DMS114 treated with DMSO at 0.1 percent for 48 hours (cell line): Measurements from ENCODE around the gene TSC2.
"Not testable (repeated sequence)": the region's sequence is repeated elsewhere in the genome, so short reads cannot be mapped to it uniquely, and the experiment has no call there.

Source experiments
- DNase-seq: peaks from one replicate; lab custom pipeline; 2025; ENCODE audit not compliant: unreplicated experiment; lab: John Stamatoyannopoulos, UW

Gene TSC2

DNA sequence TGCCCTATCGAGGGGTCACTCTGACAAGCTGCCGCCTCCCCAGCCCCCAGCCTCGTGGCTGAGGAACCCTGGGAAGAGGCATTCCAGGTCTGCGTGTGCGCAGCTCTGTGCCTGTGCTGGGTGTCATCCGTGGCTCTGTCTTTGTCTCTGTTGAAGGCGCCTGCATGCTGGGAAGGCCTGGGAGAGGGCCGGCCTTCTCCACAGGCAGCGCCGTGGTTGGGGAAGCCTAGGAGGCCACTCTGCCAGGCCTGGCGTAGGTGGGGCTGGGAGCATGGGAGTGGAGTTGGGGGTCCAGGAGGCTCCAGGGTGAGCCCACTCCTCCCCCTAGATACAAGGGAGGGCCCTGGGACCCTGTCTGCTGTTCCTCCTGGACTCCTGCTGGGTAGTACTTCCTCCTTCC lies 17.7 kb upstream of the TSC2 start:
- DNase-seq = no peak

DNA sequence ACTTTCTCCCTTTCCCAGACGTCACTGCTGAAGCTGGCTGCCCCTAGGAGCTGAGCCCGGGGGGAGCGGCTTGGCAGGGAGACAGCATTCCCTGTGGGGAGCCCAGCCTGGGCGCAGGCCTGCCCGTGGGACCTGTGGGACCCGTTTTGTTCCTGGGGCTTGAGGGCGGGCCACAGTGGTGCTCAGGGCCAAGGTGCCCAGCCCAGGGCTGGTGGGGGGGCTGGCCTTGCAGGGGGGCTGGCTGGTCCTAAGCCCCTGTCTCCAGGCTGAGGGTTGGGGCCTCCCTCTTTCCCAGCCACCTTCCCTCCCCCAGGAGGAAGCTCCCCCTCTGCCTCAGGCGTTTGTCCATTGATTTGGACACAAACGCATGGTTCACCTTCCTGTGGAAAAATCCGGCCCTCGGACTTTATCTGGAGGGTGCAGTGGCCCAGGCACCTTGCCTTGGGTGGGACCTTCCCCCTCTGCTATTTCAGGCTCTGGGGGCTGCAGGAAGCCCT lies 16.7 kb upstream of the TSC2 start:
- no peak for DNase-seq

DNA sequence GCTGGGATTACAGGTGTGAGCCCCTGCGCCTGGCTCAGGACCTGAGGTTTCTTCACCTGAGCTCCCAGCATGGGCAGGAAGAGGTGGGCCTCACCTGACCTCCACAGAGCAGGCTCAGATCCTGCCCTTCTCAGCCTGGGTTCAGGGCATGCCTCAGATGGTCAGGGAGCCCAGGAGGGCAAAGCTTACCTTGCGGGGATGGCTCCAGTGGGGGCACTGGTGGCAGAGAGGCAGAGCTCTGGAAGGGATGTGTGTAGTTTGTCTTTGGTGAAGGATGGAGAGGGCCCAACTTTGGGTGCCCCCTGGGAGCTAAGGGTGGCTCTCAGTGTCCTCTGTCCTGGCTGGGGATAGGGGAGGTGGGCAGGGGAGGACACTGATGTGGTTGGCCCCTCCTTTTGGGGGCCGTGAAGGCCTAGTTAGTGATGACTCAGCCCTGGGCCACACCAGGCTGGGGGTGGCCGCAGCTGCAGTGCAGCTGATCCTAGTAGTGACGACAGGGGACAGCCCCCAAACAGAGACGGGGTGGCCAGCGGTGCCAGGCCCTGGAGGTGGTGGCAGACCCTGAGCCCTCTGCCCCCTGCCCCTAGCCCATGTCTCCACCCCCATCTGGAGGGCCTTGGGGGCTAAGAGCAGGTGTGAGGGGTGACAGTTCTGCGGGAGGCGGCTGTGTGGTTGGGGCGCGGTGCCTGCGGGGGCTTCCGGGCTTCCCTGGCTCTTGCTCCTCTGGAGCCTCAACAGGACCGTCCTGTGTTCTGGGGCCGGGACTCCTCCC lies 15.3 kb upstream of the TSC2 start:
- no peak for DNase-seq

DNA sequence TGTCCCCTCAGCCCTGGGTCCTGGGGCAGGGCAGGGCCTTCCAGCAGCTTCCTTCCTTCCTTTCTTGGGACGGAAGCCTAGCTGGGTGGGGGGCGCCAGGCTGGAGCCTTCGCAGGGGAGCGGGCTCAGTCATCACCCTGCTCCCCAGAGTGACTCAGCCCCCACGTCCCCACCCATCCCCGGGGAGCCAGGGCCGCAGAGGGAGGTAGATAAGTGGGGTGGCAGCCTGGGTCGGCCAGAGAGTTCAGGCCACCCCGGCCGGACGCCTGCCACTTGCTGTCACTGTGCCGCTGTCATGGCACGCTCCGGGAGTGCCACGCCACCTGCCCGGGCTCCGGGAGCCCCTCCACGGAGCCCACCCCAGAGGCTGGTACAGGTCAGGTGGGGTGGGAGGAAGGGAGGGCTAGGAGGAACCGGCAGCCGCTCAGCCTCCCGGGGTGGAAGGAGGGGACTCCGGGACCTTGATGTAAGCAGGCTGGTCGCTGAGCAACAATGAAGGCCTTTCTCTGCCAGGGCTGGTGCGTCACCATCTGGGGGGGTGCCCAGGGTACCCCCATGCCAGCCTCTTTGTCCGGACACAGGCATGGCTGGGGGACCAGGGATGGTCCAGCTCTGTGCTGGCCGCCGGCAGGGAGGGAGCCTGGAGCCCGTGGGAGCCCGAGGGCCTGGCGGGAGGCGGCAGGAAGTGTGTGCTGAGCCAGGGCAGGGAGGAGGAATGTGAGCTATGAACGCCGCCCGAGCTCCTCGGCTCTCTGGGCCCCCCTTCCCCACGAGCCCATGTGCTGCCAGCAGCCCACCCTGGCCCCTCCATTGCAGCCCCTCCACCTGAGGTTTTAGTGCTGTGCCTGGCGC lies 14.5 kb upstream of the TSC2 start:
- DNase-seq = no peak

DNA sequence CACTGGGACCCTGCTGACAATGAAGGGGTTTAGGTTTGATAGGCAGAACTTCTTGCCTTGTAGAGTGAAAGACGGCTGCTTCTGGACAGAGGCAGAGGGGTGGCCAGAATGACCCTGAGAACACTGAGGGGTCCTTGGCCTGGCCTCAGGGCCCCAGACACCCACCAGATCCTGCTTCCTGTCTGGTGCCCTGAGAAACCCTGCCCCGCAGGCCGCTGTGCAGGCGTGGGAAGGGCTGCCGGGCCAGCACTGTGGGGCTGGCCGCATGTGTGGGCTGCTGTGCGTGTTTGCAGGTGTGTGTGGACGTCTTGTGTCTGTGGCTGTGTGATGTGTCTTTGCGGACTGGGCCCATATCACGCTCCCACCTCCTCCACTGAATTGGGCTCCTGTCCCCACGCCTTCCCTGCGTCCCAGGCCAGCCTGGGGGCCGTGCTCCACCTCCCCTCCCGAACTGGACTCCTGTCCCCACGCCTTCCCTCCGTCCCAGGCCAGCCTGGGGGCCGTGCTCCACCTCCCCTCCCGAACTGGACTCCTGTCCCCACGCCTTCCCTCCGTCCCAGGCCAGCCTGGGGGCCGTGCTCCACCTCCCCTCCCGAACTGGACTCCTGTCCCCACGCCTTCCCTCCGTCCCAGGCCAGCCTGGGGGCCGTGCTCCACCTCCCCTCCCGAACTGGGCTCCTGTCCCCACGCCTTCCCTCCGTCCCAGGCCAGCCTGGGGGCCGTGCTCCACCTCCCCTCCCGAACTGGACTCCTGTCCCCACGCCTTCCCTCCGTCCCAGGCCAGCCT lies 13.7 kb upstream of the TSC2 start:
- DNase-seq = not testable (repeated sequence)

DNA sequence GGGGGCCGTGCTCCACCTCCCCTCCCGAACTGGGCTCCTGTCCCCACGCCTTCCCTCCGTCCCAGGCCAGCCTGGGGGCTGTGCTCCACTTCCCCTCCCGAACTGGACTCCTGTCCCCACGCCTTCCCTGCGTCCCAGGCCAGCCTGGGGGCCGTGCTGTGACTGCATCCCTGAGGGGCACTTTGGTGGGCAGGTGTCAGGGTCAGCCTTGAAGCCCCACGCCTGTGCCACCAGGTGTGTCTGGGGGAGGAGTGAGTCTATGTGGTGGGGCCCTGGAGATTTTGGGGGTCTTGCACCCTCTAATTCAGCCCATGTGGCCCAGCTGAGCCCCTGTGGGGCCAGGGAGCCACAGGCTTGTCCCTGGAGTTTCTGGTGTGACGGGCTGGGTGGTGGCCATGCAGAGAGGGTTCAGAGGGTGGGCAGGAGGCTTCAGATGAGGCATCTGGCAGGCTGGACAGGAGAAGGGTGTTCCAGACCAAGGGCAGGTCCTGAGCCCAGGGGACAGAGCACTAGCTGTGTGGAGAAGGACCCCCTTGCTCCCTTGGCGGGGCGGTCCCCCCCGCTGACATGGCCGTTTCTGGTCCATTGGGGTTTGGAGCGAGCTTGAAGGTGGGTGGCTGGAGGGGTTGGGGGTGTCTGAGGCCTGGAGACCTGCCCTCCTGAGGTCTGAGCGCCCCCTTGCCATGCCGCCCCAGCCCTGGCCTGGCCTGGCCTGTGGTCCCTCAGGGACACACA lies 12.9 kb upstream of the TSC2 start:
- DNase-seq = no peak

DNA sequence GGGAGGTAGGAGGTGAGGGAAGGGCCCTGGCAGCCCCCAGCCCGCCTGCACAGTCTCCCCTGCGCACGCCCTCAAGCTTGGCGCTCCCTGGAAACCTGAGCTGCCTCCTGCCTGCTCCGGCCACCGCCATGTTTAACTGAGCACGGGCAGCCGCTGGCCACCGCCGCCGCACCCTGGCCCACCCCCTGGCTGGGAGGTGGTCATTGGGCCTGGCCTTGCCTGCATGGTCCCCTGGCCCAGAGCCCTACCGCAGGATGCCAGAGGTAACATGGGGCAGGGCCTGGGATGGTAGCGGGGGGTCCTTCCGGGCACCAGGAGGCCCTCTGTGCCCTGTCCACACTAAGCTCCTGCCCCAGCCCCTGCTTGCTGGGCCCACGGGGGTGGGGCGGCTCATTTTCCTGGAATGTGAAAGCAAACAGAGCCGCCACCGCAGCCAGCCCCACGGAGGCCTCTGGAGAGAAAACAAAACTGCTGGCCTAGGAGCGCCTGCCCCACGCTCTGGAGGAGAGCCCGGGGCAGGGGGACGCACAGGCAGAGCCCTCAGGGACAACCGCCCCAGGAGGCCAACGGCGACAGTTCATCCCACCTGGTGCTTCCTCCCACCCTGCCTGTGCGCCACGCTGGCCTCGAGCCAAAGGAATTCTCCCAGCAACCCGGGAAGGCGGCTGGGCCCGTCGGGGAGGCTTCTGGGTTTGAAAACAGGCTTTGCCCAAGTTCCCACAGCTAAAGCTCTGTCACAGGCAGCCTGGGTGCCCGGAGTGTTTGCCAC lies 12.2 kb upstream of the TSC2 start:
- DNase-seq = no peak

DNA sequence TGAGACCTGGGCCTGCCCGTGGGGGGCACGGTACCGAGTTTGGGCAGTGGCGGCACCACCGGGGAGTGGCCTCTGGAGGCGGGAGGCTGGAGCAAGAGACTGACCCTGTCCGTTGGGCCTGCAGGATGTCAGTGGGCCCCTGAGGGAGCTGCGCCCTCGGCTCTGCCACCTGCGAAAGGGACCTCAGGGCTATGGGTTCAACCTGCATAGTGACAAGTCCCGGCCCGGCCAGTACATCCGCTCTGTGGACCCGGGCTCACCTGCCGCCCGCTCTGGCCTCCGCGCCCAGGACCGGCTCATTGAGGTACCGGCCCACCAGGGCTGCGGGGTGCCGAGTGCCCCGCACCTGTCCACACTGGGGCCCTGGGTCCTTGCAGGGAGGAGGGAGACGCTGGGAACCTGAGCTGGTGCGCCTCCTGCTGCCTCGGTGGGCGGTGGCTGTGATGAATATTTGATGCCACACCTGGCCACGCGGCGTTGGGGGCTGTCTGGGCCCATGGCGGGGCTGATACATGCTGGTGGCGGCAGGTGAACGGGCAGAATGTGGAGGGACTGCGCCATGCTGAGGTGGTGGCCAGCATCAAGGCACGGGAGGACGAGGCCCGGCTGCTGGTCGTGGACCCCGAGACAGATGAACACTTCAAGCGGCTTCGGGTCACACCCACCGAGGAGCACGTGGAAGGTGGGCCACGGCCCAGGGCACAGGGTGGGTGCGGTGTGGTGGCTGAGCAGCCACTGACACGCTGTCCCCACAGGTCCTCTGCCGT lies 11.4 kb upstream of the TSC2 start:
- DNase-seq = no peak

DNA sequence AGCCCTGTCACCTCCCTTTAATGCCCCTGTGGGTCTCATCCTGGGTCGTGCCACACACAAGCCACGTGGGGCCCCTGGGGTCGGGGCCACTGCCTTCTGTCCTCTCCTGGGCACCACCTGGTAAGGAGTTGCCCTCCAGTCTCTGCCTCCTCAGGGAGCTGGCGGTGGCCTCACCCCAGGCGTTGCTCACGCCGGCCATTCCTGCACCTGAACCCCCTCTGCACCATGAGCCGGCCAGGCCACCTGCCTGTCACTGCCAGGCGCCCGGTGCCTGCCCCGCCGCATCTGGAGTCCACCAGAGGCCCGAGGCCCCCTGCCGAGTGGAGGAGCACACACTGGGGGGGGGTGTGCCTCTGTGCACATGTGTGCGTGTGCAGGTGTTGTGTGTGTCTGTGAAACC lies 10.7 kb upstream of the TSC2 start:
- no peak for DNase-seq

DNA sequence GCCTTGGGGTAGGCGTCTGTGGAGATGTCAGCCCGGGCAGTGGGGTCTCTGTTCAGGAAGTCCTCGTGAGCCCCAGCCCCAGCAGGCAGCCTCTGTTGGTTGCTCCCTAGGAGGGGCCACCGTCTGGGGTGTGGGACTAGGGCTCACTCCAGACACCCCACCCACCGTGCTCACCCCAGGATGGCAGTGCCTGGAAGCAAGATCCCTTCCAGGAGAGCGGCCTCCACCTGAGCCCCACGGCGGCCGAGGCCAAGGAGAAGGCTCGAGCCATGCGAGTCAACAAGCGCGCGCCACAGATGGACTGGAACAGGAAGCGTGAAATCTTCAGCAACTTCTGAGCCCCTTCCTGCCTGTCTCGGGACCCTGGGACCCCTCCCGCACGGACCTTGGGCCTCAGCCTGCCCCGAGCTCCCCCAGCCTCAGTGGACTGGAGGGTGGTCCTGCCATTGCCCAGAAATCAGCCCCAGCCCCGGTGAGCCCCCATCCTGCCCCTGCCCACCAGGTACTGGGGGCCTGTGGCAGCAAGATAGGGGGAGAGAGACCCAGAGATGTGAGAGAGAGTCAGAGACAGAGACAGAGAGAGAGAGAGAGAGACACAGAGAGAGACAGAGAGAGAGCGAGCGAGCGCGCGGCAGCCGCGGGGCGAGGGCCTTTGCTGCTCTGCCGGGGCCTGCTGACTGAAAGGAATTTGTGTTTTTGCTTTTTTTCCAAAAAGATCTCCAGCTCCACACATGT lies 10.0 kb upstream of the TSC2 start:
- no peak for DNase-seq

DNA sequence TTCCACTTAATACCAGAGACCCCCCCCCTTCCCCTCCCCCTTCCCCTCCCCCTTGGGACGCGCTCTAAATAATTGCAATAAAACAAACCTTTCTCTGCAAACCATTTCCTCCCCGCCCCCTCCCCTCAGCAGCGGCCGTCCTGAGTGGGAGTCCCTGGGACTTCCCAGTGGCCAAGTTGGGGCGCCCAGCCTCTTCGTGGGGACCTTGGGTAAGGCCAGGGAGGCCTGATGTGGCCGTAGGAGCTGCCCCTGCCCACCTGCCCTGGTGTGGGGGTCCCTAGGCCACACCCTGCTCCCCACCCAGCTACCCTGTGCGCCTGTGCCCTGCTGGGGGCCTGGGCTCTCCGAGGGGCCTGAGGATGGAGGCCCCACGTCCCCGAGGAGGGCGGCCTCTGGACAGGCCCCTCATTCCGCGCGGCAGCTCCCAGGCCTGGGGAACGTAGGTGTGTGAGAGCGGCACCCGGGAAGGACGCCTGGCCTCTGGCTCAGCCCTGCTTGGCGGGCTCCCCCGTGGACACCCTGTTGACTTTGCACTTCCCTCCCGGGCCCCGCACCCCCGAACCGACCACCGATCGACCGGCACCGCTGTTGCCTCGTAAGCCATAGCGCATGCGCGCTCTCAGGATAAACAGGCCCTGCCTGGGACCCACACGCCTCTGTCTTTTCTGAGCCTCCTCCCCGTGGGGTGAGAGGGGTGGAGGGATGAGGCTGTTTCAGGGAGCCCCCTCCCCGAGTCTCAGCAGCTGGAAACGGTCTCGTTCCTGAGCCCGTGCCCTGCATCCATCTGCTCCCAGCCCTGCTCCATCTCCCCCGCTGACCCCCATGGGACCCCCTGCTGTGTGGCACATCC lies 9.2 kb upstream of the TSC2 start:
- DNase-seq = no peak

DNA sequence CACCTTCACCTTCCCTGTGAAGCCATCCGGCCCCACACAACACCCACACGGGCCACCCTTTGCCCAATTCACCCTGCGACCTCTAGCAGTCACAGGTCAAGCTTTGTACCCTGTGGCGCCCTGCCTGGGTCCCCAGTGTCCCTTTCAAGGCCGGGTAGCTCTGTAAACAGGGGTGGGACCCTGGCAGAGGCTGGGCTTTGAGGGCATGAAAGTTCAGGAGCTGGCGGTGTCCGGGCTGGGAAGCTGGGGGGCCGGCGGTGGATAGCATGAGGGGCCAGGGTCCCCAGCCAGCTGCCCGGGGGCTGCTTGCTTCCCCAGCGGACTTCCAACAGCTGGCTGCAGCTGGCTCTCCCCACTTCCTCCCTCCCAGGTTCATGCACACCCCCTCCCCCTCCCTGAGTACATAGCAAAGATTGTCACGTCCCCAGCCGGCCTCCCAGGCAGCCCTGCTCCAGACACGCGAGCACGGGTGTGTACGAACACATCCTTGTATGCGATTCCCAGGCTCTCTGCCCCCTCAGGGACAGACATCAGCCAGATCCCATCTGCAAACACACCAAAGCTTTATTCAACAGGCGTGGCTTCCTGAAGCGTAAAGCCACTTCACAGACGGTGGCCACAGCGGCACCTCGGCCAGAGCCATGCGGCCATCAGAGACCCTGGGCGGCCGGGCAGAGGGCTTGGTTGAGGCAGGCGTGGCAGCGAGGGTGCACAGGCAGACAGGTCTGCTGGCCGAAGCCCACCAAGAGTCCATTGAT lies 8.3 kb upstream of the TSC2 start:
- no peak for DNase-seq

DNA sequence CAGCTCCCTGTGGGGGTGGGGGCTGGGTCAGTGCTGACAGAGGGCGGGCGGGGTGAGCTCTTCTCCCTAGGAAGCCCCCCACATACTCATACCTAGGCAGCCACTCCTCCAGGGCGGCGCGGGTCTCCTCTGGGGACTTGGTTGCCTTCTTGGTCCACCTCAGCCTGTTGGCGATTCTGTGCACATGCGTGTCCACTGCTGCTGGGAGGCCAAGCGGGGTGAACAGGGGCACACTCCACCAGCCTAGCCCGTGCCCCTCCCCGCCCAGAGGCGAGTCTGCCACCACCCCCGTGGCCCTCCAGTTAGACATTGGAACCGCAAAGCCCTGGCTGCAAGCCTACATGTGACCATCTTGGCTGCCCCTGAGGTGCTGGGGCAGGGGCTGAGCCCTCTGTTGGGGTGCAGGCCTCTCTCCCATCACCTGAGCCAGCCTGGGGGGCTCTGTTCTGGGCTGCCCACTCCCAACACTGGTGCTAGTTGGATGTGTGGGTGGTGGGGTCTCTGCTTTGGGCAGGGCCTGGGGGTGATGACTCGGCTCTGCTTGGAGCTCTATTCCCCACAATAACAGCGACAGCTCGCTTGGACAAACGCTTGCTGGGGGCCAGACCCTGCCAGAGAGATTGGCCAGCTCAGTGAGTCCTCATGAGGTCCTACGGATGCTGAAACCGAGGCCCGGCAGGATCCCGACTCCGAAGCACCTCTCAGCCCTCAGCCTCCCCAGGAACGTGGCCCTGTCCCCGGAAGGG lies 7.6 kb upstream of the TSC2 start:
- DNase-seq = no peak

DNA sequence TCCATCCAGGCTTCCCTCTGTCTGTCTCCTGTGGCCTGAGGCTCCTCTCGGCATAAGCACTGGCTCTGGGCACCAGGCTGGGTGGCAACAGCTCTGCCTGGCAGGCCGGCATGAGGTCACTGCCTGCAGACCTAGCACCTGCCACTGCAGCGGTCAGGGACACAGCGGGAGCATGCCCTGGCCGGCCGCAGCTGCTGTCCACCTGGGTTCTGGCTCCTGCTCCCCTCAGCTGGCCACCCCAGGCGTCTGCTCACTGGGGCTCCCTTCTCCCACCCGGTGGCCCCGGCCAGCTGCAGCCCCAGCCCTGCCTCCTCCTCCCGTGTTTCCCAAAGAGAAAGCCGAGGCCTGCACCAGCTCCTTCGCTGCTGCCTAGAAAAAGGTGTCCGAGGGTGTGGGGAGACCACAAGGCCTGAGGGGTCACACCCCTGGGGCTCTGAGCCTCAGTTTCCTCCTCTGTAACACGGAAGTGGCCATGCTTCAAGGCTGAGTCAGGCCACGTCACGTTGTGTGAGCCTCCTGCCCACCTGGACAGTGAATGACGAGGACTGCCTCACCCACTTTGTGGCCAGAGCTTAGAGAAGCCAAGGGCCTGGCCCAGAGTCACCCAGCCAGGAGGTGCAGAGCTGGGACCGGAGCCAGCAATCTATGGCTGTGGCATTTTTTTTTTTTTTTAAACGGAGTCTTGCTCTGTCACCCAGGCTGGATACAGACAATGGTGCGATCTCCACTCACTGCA lies 6.8 kb upstream of the TSC2 start:
- no peak for DNase-seq

DNA sequence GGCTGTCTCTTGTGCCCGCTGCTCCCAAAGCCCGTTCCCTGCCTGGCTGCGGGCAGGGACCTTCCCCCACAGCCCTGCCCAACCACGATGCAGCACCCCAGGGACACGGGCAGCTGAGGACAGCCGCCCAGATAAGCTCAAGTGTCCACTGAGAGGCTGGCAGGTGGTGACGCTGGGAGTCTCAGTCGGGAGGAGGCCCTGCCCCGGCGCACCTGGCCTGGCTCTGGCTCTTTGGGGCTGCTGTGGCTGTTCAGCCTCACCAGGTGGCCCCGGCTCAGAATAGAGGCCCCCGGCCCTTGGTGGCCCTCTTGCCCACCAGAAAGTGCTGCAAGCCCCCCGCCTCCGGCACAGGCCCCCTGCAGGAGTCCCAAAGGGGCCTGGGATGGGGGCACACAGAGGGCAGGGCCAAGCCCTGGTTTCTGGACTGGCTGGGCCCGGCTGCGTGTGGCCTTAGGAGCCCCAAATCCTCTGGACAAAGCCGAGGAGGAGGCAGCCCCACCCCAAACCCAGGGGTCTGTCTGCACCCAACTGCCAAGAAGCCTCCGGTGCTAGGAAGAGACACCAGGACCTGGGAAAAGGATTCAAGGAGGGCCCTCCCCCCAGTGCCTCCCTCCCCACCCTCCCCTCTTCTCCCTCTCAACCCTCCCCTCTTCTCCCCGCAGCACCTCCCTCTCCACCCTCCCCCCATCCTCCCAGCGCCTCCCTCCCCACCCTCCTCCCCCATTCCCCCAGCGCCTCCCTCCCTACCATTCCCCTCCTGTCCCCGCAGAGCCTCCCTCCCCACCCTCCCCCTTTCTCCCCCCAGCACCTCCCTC lies 5.4 kb upstream of the TSC2 start:
- DNase-seq = no peak
